COLO668 (cell line): ENCODE data around the gene RAB6A.
"Not testable (repeated sequence)": the region's sequence is repeated elsewhere in the genome, so short reads cannot be mapped to it uniquely, and the experiment has no call there.

Source experiments
- DNase-seq: peaks from one replicate; lab custom pipeline; 2025; ENCODE audit not compliant: unreplicated experiment; lab: John Stamatoyannopoulos, UW

RAB6A gene

GRCh38 chr11:73766763-73767162 is 5.9 kb upstream of the RAB6A start:
- no peak for DNase-seq

DNA sequence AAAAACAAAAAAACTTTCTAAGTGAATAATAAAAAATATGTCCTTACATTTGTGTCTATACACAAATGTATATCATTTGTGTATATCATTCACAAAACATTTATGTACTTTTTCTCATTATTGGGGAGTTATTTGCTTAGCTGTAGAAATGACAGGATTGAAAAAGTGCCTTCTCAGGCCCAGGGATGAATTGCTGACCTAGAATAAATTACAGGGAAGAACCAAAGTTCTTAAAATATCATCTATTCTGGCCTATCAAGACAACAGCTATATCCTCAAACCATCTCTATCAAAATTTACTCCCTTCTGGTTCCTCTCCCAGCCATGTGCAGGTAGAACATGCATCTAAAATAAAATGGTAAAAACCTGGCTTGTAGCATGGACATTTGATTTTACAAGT is 1.9 kb upstream of the RAB6A start:
- no peak for DNase-seq

GRCh38 chr11:73761403-73761945 is 600 bp upstream of the RAB6A start:
- DNase-seq, result no peak

DNA sequence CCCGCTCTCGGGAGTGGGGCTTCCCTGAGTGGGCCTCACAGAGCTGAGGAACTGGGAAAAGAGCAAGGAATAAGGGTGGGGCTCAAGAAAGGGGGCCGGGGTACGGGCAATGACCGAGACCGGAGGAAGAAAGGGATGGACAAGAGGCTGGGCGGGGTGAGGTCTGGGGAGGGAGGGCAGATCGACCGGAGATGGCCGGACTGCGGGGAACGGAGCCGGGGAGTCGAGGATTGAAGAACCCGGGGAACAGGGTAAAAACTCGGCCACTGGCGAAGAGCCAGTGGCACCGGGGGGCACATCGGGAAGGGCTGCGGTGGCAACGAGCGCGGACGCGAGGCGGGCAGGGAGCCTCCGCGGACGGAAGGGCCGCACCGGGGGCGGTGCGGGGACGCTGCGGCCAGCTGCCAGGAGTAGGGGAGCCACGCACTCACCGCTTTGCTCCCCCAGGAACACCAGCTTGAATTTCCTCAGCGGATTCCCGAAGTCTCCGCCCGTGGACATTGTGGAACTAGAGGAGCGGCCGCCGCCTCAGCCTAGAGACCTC is 667 bp downstream of the RAB6A start:
- peak; percentile 30 for DNase-seq

GRCh38 chr11:73759610-73760134 is 1.2 kb downstream of the RAB6A start:
- DNase-seq, result no peak

DNA sequence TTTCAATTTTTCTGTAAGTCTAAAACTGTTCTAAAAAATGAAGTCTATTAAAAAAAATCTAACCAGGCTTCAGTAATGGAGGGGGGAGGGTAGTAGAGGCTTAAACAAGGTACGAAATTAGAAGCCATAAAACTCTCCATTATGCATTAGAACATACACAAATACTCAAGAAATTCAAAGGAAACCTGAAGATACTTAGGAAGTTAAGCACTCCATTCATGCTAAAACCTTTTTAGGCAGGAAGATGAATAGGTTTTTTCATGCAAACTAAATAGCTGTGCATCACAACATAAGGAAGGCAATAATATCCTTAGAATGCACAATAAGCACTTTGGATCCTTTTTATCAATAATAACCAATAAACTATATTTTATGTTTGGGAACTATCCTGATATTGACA is 2.4 kb downstream of the RAB6A start:
- DNase-seq, result no peak

- DNase-seq, result no peak
These were observed 3.3 kb downstream of the RAB6A start for GRCh38 chr11:73757598-73757997.

GRCh38 chr11:73755670-73756069 is 5.2 kb downstream of the RAB6A start:
- DNase-seq, result no peak

- no peak for DNase-seq
These were observed 6.9 kb downstream of the RAB6A start for GRCh38 chr11:73753938-73754337.

DNA sequence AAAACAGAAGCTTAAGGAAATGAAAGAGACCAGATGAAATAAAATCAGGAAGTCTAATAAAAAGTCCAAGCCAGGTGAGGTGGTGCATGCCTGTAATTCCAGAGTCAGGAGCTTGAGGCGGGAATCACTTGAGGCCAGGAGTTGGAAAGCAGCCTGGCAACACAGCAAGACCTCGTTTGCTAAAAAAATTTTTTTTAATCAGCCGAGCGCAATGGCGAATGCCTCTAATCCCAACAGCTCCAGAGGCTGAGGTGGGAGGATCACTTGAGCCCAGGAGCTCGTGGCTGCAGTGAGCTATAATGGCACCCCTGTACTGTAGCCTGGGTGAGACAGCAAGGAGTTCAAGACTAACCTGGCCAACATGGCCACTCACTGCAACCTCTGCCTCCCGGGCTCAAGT is 8.0 kb downstream of the RAB6A start:
- no peak for DNase-seq

DNA sequence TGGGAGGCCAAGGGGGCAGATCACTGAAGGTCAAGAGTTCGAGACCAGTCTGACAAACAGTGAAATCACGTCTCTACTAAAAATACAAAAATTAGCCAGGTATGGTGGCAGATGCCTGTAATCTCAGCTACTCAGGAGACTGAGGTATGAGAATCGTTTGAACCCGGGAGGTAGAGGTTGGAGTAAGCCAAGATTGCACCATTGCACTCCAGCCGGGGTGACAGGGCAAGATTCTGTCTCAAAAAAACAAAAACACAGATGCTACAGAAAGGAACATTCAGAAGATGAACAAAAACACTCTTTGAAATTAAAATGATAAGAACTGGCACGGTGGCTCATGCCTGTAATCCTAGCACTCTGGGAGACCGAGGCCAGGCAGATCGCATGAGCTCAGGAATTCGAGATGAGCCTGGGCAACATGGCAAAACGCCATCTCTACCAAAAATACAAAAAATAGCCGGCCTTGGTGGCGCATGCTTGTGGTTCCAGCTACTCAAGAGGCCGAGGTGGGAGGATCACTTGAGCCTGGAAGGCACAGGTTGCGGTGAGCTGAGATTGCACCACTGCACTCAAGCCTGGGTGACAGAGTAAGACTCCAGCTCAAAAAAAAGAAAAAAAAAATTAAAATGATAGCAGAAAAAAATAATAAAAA is 8.5 kb downstream of the RAB6A start:
- DNase-seq, result no peak

GRCh38 chr11:73750862-73751261 is 10.0 kb downstream of the RAB6A start:
- DNase-seq, result not testable (repeated sequence)

DNA sequence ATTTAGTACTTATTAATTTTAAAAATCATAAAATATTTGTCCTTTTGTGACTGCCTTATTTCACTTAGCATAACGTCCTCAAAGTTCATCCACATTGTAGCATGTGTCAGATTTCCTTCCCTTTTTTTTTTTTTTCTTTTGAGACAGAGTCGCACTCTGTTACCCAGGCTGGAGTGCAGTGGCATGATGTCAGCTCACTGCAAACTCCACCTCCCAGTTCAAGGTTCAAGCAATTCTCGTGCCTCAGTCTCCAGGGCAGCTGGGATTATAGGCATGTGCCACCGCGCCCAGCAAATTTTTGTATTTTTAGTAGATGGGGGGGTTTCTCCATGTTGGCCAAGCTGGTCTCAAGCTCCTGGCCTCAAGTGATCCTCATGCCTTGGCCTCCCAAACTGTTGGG is 10.6 kb downstream of the RAB6A start:
- no peak for DNase-seq

DNA sequence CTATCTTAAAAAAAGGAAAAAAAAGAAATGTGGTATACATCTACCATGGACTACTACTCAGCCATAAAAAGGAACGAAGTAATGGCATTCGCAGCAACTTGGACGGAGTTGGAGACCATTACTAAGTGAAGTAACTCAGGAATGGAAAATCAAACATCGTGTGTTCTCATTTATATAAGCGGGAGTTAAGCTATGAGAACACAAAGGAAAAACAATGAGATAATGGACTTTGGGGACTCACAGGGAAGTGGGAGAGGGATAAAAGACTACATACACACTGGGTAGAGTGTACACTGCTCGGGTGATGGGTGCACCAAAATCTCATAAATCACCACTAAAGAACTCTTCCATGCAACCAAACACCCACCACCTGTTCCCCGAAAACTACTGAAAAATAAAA is 11.8 kb downstream of the RAB6A start:
- DNase-seq, result no peak

- DNase-seq, result no peak
These were observed 12.6 kb downstream of the RAB6A start for GRCh38 chr11:73748300-73748699.

DNA sequence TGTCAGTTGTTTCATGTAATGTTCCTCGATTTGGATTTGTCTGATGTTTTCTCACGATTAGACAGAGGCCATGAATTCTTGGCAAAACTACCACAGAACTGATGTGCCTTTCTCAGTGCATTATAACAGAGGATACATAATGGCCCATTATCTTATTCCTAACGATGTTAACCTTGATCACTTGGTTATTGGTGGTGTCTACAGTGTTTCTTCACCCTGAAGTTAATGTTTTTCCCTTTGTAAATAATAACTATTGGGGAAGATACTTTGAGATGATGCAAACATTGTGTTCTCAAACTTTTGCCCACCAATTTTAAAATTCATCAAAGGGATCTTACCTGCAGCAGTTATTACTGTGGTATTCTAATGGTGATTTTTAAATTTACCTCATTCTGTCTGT is 13.1 kb downstream of the RAB6A start:
- DNase-seq, result no peak

- DNase-seq, result no peak
These were observed 14.2 kb downstream of the RAB6A start for GRCh38 chr11:73746701-73747100.

GRCh38 chr11:73743045-73743444 is 17.8 kb downstream of the RAB6A start:
- no peak for DNase-seq

GRCh38 chr11:73735959-73736358 is 24.9 kb downstream of the RAB6A start:
- not testable (repeated sequence) for DNase-seq

DNA sequence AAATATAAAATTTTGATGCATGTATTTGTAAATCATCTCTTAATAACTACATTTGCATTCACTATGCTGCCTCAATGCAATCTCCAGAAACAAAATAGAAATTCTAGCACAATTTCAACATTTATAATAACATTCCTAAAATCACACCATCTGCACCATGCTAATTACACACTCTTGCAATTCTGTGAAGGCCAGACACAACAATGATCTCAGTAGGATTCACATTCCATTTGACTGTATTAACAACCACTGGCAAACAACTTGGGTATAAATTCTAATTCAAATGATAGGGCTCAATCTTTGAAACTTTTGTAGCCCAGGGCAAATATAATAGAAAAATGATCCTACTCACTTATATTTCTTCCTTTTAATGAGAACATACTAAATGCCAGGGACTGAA is 25.9 kb downstream of the RAB6A start:
- no peak for DNase-seq

DNA sequence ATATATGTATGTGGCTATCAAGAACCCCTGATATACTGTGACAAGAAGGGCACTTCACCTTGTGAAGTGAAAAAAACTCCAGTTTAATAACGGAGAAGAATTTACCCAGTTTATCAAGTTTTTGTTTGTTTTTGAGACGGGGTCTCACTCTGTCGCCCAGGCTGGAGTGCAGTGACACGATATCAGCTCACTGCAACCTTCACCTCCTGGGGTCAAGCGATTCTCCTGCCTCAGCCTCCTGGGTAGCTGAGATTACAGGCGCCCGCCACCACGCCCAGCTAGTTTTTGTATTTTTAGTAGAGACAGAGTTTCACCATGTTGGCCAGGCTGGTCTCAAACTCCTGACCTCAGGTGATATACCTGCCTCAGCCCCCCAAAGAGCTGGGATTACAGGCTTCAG is 26.9 kb downstream of the RAB6A start:
- DNase-seq, result not testable (repeated sequence)

DNA sequence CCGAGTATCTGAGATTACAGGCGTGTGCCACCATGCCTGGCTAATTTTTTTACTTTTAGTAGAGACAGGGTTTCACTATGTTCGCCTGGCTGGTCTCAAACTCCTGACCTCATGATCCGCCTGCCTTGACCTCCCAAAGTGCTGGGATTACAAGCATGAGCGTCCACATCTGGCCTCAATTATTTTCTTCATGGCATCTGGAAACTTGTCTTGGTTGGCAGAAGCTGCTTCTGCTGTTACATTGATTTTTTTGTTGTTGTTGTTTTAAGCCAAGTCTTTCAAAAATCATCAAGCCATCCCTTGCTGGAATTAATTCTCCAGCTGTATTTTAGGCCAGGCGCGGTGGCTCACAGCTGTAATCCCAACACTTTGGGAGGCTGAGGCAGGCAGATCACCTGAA is 27.9 kb downstream of the RAB6A start:
- DNase-seq, result not testable (repeated sequence)
